WTC11 (cell line): ENCODE measurements around the gene BIRC3.

Source experiments
- CBFB ChIP-seq: sonication (generic); formaldehyde crosslinking; IDR thresholded peaks from 2 replicates; pipeline ENCODE4 v1.8.1; 2022; ENCODE audit warnings: mild to moderate bottlenecking, low read depth, missing genetic modification reagents
- CTCF ChIP-seq: fragments of 200-600 bp; IDR thresholded peaks from 2 replicates; pipeline ENCODE4 v1.8.0; 2022; ENCODE audit warnings: antibody characterized with exemption
- ETV6 ChIP-seq: sonication (generic); formaldehyde crosslinking; IDR thresholded peaks from 2 replicates; pipeline ENCODE4 v1.8.1; 2022; ENCODE audit warnings: mild to moderate bottlenecking, missing genetic modification reagents
- JUN ChIP-seq: sonication (generic); formaldehyde crosslinking; IDR thresholded peaks from 2 replicates; pipeline ENCODE4 v1.8.0; 2023; ENCODE audit warnings: mild to moderate bottlenecking, missing genetic modification reagents
- PRDM15 ChIP-seq: sonication (generic); formaldehyde crosslinking; IDR thresholded peaks from 2 replicates; pipeline ENCODE4 v1.8.0; 2022; ENCODE audit warnings: missing genetic modification reagents
- PREB ChIP-seq: sonication (generic); formaldehyde crosslinking; IDR thresholded peaks from 2 replicates; pipeline ENCODE4 v1.8.1; 2022; ENCODE audit warnings: mild to moderate bottlenecking, missing genetic modification reagents, moderate library complexity, borderline replicate concordance
- SP1 ChIP-seq: sonication (generic); formaldehyde crosslinking; conservative IDR thresholded peaks from 2 replicates; pipeline ENCODE4 v1.8.1; 2022; ENCODE audit warnings: missing genetic modification reagents
- TP53 ChIP-seq: sonication (generic); formaldehyde crosslinking; IDR thresholded peaks from 2 replicates; pipeline ENCODE4 v1.8.1; 2023; ENCODE audit warnings: mild to moderate bottlenecking, missing genetic modification reagents
- ZNF512 ChIP-seq: sonication (generic); formaldehyde crosslinking; IDR thresholded peaks from 2 replicates; pipeline ENCODE4 v1.8.1; 2022; ENCODE audit warnings: missing genetic modification reagents, borderline replicate concordance

DNA sequence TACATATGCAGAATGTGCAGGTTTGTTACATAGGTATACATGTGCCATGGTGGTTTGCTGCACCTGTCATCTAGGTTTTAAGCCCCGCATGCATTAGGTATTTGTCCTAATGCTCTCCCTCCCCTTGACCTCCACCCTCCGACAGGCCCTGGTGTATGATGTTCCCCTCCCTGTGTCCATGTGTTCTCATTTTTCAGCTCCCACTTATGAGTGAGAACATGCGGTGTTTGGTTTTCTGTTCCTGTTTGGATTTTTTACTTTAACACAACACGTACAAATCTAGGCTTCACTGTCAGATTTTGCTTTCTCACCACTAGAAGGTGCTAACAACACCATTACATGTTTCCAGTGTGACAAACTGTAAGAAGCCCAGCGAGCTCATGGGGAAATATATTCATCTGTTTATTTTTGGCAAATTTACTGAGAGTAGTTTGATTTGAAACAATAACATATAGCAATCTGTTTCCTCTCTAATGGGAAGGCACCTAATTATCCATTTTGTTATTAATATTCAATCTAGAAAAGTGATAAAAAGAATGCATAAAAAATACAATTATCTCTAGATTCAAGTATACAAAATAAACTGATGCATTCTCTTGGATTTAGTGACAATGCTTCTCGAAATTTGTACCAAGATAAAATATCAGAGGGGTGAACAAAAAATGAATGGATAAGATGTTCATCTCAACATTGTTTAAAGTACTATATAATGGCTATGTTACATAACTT is 23.2 kb upstream of the BIRC3 start:
- TF ChIP-seq JUN (CRISPR knock-in tag) (no peak), CTCF (0 out of 2 replicates have a peak, but pooled peaks have one; percentile 35), PREB (CRISPR knock-in tag) (no peak), ZNF512 (CRISPR knock-in tag) (no peak), SP1 (no peak), CBFB (CRISPR knock-in tag) (no peak), ETV6 (CRISPR knock-in tag) (no peak), PRDM15 (CRISPR knock-in tag) (no peak), TP53 (CRISPR knock-in tag) (no peak)
